ENCODE results near the gene CCR6. TPM values are rescaled to one million over a fixed set of nuclear protein-coding genes. Genes with fewer than 3 reads are reported as not detected.

CCR6 gene
- total and polyA plus RNA-seq, 7 donors, result 0.46 to 7.7 TPM; not detected in 5

- Histone ChIP-seq H3K4me3 (no peak overlapping the region), H3K9me3 (no peaks in the 10 kb centered on the region), H3K27ac (no peak overlapping the region), H3K4me1 (no peaks in the 10 kb centered on the region), H3K27me3 (no peaks in the 10 kb centered on the region), H3K36me3 (no peaks in the 10 kb centered on the region)
- TF ChIP-seq POLR2A (IDR thresholded peaks at IDR 0.05) (no peak), POLR2AphosphoS5 (IDR thresholded peaks at IDR 0.05) (no peak), EP300 (IDR thresholded peaks at IDR 0.05) (no peak), CTCF (IDR thresholded peaks at IDR 0.05) (no peak)
- intact Hi-C loops (cut with DNase I), result no loop called here
- no peak for DNase-seq
- WGBS, 2 donors, result 78 to 79% methylated on average over 7 of the region's 7 CpGs
Measured at GRCh38 chr6:167107787-167108186, 15.1 kb upstream of the CCR6 start.

GRCh38 chr6:167108278-167108677 lies 14.6 kb upstream of the CCR6 start:
- no peaks in the 10 kb centered on the region for H3K27me3 ChIP-seq
- H3K9me3 ChIP-seq, result no peaks in the 10 kb centered on the region
- no peaks in the 10 kb centered on the region for H3K36me3 ChIP-seq
- intact Hi-C loops (cut with DNase I), result no loop called here
- DNase-seq, result no peak
- 88 to 93% methylated on average over 5 of the region's 5 CpGs for WGBS, 2 donors
- no peak overlapping the region for H3K27ac ChIP-seq
- no peak for TF ChIP-seq EP300 (IDR thresholded peaks at IDR 0.05)
- TF ChIP-seq POLR2A (IDR thresholded peaks at IDR 0.05), result no peak
- no peak for TF ChIP-seq POLR2AphosphoS5 (IDR thresholded peaks at IDR 0.05)
- TF ChIP-seq CTCF (IDR thresholded peaks at IDR 0.05), result no peak
- H3K4me1 ChIP-seq, result peaks cover 0 to 3% (median 0%) of the 10 kb centered on the region in 4 donors
- H3K4me3 ChIP-seq, result no peak overlapping the region

GRCh38 chr6:167109651-167110050 lies 13.2 kb upstream of the CCR6 start:
- TF ChIP-seq CTCF (IDR thresholded peaks at IDR 0.05), result no peak
- TF ChIP-seq EP300 (IDR thresholded peaks at IDR 0.05), result no peak
- no peak for TF ChIP-seq POLR2AphosphoS5 (IDR thresholded peaks at IDR 0.05)
- no peak for TF ChIP-seq POLR2A (IDR thresholded peaks at IDR 0.05)
- H3K4me1 ChIP-seq, result peaks cover 0 to 11% (median 2%) of the 10 kb centered on the region in 4 donors
- DNase-seq, result no peak
- H3K27ac ChIP-seq, result no peak overlapping the region
- 72 to 76% methylated on average over 6 of the region's 6 CpGs for WGBS, 2 donors
- H3K9me3 ChIP-seq, result no peaks in the 10 kb centered on the region
- intact Hi-C loops (cut with DNase I), result no loop called here
- no peak overlapping the region for H3K4me3 ChIP-seq
- H3K27me3 ChIP-seq, result no peaks in the 10 kb centered on the region
- H3K36me3 ChIP-seq, result no peaks in the 10 kb centered on the region

- TF ChIP-seq POLR2A (IDR thresholded peaks at IDR 0.05) (no peak), CTCF (IDR thresholded peaks at IDR 0.05) (no peak), POLR2AphosphoS5 (IDR thresholded peaks at IDR 0.05) (no peak), EP300 (IDR thresholded peaks at IDR 0.05) (no peak)
- Histone ChIP-seq H3K4me1 (peaks cover 0 to 30% (median 12%) of the 10 kb centered on the region in 4 donors), H3K4me3 (no peak overlapping the region), H3K36me3 (no peaks in the 10 kb centered on the region), H3K27me3 (no peaks in the 10 kb centered on the region), H3K9me3 (no peaks in the 10 kb centered on the region), H3K27ac (no peak overlapping the region)
- intact Hi-C loops (cut with DNase I), result no loop called here
- no peak for DNase-seq
- WGBS, 2 donors, result 63 to 64% methylated on average over 3 of the region's 3 CpGs
Measured at GRCh38 chr6:167111597-167111996, 11.3 kb upstream of the CCR6 start.

- peaks cover 0 to 34% (median 14%) of the 10 kb centered on the region in 4 donors for H3K4me1 ChIP-seq
- intact Hi-C loops (cut with DNase I), result no loop called here
- no peak for DNase-seq
- H3K36me3 ChIP-seq, result no peaks in the 10 kb centered on the region
- no peaks in the 10 kb centered on the region for H3K27me3 ChIP-seq
- no peak for TF ChIP-seq EP300 (IDR thresholded peaks at IDR 0.05)
- no peak for TF ChIP-seq POLR2A (IDR thresholded peaks at IDR 0.05)
- no peak for TF ChIP-seq POLR2AphosphoS5 (IDR thresholded peaks at IDR 0.05)
- no peak for TF ChIP-seq CTCF (IDR thresholded peaks at IDR 0.05)
- H3K9me3 ChIP-seq, result no peaks in the 10 kb centered on the region
- 76 to 87% methylated on average over 8 of the region's 8 CpGs for WGBS, 2 donors
- no peak overlapping the region for H3K27ac ChIP-seq
- H3K4me3 ChIP-seq, result no peak overlapping the region
Measured at GRCh38 chr6:167112421-167112820, 10.5 kb upstream of the CCR6 start.

Data from sigmoid colon (tissue), 7 donors.